HUDEP-2 (cell line): ENCODE data around the gene C19orf73.

Experiments
- DNase-seq, 76 experiments: peaks; one replicate each; lab custom pipeline; 2025; ENCODE audit not compliant: unreplicated experiment in 76 of 76; lab: John Stamatoyannopoulos, UW

Gene C19orf73

GRCh38 chr19:49118565-49119410, at the start of gene C19orf73:
TSS of gene C19orf73 (minus strand) at chr19:49119143. CDS start at chr19:49119022, 121 bp downstream.
- DNase-seq: peak in 74 of 76 experiments; percentile 68 to 99 (median 96)

- no peak for DNase-seq
Observed at GRCh38 chr19:49168421-49168820, 49.5 kb upstream of the C19orf73 start.

GRCh38 chr19:49167857-49168409, 49.0 kb upstream of the C19orf73 start:
- no peak for DNase-seq

- DNase-seq: no peak
Observed at GRCh38 chr19:49165865-49166301, 46.9 kb upstream of the C19orf73 start.

- DNase-seq: no peak
Observed at GRCh38 chr19:49165111-49165750, 46.3 kb upstream of the C19orf73 start.

- peak in 3 of 76 experiments; percentile 15 to 17 (median 17) for DNase-seq
Observed at GRCh38 chr19:49161987-49162386, 43.0 kb upstream of the C19orf73 start.

GRCh38 chr19:49160450-49161189, 41.7 kb upstream of the C19orf73 start:
- DNase-seq: no peak

- peak in 68 of 76 experiments; percentile 11 to 91 (median 73) for DNase-seq
Observed at GRCh38 chr19:49157445-49158224, 38.7 kb upstream of the C19orf73 start, which contains the start of gene TRPM4. TSS of gene TRPM4 (plus strand) at chr19:49157792. CDS start at chr19:49157867, 75 bp downstream.

GRCh38 chr19:49155820-49156346, 36.9 kb upstream of the C19orf73 start:
- no peak for DNase-seq

GRCh38 chr19:49155005-49155819, 36.3 kb upstream of the C19orf73 start, which contains the start of gene HRC:
TSS of gene HRC (minus strand) at chr19:49155396. CDS start at chr19:49155237, 159 bp downstream.
- DNase-seq: no peak

- no peak for DNase-seq
Observed at GRCh38 chr19:49154279-49154678, 35.3 kb upstream of the C19orf73 start.

GRCh38 chr19:49153167-49153809, 34.3 kb upstream of the C19orf73 start:
- no peak for DNase-seq

GRCh38 chr19:49152119-49152550, 33.2 kb upstream of the C19orf73 start:
- DNase-seq: no peak

GRCh38 chr19:49151267-49152118, 32.5 kb upstream of the C19orf73 start:
- peak in 72 of 76 experiments; percentile 59 to 96 (median 86) for DNase-seq

- peak in 2 of 76 experiments; percentile 16 to 60 for DNase-seq
Observed at GRCh38 chr19:49150944-49151243, 32.0 kb upstream of the C19orf73 start.

GRCh38 chr19:49150106-49150943, 31.4 kb upstream of the C19orf73 start:
- DNase-seq: peak in 72 of 76 experiments; percentile 42 to 99 (median 86)
